NAMALWA (cell line): Measurements from ENCODE around the gene BRME1.

ENCODE experiments used
- DNase-seq: peaks from one replicate; pipeline ENCODE4 v3.0.0-alpha.2; 2015; ENCODE audit warnings: low spot score

Gene BRME1

GRCh38 chr19:13905634-13906520 is at the start of gene BRME1, which contains the start of gene CC2D1A:
Gene BRME1, minus strand, starts transcription at chr19:13906117. Its CDS starts 1,225 bp downstream, at chr19:13904892.
Gene CC2D1A, plus strand, starts transcription at chr19:13906201. Its CDS starts 241 bp downstream, at chr19:13906442.
- peak; percentile 94 for DNase-seq

DNA sequence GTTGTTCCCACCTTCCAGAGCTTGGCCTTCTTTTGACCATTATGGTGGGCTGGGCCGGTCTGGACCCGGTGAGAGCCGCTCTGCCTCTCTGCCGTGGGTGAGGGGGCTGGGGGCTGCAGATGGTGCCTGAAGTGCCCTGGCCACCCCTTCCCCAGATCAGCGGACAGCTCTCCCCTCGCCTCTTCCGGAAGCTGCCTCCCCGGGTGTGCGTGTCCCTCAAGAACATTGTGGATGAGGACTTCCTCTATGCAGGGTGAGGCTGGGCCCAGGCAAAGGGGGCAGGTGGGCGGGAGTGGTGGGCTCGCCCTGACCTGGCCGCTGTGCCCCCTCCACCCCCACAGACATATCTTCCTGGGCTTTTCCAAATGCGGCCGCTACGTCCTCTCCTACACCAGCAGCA is 48.3 kb upstream of the BRME1 start:
- DNase-seq, result no peak

- no peak for DNase-seq
These were observed 47.1 kb upstream of the BRME1 start for GRCh38 chr19:13952931-13953531.

DNA sequence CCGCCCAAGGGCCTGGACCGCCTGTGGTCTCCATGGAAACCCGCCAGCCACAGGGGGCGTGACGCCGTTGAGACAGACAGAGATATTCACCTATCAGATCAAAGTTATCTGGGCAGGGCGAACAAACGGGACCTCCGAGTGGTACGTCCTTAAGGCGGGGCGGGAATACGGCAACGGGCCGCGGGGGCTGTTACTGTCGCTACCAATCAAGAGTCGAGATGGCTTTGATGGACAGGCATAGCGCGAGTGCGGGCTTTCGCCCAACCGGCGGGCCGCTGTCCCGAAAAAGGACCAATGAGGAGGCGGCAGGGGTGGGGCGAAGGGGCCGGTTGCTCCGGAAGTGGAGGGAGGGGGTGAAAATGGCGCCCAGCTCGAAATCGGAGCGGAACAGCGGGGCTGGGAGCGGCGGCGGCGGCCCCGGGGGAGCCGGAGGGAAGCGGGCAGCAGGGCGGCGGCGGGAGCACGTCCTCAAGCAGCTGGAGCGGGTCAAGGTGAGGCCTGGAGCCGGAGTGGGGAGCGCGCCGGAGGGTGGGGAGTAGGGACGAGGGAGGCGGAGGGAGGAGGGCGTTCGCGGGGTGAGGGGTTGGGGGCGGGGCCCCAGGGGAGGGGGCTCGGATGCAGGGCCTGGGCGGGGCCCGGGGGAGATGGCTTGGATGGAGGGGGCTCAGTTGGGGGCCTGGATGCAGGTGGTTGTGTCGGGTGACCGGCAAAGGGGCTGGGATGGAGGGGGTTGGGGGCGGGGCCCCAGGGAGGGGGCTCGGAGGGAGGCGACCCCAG is 46.4 kb upstream of the BRME1 start, which contains the start of gene DCAF15:
Gene DCAF15, plus strand, starts transcription at position 356 of the 777 bp plus-strand sequence. Its CDS starts 4 bp downstream, at position 360.
- peak; percentile 99 for DNase-seq

GRCh38 chr19:13951799-13952153 is 45.9 kb upstream of the BRME1 start:
- no peak for DNase-seq

DNA sequence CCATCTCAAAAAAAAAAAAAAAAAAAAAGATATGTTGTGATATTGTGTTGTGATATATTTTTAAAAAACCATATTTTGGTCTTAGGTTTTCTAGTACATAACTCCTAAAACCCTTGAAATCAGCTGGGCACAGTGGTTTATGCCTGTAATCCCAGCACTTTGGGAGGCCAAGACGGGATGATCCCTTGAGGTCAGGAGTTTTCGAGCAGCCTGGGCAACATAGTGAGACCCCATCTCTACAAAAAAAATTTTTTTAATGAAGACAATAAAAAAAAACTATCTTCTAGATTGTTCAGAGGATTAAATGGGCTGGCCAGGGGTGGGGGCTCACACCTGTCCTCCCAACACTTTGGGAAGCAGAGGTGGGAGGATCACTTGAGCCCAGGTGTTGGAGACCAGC is 45.1 kb upstream of the BRME1 start:
- no peak for DNase-seq

DNA sequence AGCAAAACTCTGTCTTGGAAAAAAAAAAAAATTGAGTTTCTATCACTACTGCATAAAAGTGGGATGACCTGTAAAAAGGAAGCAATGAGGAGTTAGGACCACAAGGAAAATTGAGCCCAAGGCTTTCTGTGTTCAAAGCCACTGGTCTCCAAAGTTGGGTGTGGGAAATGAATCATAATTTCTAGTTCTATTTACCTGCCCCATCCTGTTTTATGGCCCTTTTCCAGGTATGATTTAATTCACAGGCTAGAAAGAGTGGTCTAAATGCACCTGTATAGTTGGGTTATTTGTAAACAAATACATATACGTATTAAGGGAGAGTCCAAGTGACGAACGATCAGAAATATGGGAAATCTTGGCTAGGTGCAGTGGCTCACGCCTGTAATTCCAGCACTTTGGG is 40.5 kb upstream of the BRME1 start:
- DNase-seq, result no peak

DNA sequence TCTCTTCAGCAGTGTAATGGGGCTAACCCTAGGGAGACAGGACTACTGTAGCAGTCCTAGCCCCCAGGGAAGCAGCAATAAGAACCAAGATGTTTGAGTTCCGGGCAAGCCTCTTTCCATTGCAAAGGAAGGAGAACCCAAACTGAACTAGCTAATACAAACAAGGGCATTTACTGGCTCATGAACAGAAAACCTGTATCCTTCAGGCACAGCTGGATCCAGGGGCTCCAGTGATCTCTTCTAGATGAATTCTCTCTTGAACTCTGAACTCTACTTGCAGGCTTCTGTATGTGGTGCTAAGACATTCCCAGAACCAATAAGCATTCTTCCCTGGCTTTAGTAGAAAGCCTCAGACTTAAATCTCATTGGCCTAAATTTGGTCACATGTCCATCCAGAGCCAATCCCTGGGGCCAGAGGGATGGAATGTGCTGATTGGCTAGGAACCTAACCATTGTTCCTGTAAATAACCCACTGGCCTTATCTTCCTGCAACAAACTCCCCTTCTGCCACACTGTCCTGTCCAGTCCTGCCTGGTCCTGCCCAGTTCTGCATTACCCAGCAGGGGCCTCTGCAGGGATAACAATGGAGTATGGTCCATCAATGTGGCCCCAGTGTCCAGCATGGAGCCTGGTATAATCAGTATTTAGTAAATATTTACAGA is 36.2 kb upstream of the BRME1 start:
- peak; percentile 82 for DNase-seq

- no peak for DNase-seq
These were observed 32.6 kb upstream of the BRME1 start, which contains the start of gene PODNL1 for GRCh38 chr19:13938301-13939064. Gene PODNL1, minus strand, starts transcription at chr19:13938417. Its CDS starts 236 bp downstream, at chr19:13938181.

- DNase-seq, result no peak
These were observed 31.8 kb upstream of the BRME1 start for GRCh38 chr19:13937479-13938300.

DNA sequence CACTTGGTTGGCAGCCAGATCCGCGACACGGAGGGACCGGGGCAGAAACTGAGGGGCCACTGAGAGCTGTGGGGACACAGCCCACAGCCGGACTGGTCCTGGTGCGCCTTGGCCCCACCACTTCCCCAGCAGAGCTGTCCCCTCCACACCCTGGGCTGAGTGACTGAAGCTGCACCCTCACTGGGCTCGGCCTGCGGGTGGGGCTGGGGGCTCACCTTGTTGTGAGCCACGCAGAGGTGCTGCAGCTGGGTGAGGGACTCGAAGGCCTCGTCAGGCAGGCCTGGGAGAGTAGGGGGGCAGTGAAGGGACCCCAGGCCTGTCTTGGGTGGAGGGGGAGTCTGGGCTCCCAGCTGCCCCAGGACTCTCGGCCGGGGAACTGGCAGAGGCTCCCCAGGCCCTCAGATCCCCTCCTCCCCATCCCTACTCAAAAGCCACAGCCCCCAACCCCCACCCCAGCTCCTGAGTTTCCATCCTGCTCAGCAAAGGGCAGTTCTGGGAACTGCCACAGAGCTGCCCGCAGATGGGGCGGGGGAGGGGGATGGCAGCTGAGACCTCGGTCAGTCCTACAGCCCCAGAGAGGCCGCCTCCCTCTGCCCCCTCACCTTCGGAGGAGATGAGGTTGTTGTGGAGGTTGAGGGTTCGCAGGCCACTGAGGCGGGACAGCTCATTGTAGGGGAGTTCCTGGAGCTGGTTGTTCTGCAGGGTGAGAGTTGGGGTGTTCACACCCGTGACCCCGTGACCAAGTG is 30.0 kb upstream of the BRME1 start:
- no peak for DNase-seq

- no peak for DNase-seq
These were observed 28.8 kb upstream of the BRME1 start for GRCh38 chr19:13934785-13935109.

- no peak for DNase-seq
These were observed 27.0 kb upstream of the BRME1 start for GRCh38 chr19:13932911-13933393.

DNA sequence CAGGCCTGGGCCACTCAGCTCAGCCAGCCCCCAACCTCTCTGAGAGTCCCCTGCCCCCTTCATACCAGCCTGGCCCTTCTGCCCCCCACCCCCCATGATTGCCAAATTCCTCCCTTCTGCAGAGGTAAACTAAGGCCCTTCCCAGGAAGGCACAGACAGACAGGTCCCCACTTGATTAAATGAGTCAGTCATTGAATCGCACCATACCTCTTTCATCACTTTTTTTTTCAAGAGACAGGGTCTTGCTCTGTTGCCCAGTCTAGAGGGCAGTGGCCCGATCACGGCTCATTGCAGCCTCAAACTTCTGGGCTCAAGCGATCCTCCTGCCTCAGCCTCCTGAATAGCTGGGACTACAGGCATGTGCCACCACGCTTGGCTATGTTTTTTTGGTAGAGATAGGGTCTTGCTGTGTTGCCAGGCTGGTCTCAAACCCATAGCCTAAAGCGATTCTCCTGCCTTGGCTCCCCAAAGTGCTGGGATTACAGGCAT is 26.3 kb upstream of the BRME1 start:
- DNase-seq, result no peak

DNA sequence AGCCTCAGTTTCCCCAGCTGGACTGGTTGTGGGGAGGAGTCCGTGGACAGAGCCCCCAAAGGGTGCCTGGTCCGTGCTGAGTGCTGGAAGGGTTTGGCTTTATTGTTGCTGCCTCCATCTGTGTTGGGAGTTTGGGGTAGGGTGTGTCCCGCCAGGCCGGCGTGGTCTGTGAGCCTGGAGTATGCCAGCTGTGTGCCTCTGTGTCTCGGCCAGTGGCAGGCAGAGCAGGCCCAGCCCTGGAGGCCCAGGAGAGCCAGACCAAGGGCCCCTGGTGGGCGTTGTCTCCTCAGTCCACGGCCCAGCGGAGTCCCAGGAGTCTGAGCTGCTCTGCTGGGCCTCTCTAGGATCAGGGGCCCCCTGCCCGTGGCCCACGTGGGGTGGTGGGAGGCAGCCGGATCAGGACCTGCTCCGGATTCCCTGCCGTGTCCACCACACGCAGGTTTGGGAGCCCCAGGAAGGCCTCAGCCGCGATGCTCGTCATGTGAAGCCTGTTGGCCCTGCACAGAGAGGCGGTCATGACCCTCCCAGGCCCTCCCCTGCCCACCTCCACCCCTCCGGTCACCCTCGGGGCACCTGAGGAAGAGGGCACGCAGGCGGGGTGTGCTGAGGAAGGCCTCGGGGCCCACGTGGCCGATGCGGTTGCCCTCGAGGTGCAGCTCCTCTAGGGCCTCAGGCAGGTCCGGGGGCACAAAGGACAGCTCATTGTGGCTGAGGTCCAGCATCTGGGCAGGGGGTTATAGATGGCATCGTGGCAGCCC is 25.7 kb upstream of the BRME1 start:
- DNase-seq, result no peak

- no peak for DNase-seq
These were observed 24.5 kb upstream of the BRME1 start for GRCh38 chr19:13930402-13930801.

DNA sequence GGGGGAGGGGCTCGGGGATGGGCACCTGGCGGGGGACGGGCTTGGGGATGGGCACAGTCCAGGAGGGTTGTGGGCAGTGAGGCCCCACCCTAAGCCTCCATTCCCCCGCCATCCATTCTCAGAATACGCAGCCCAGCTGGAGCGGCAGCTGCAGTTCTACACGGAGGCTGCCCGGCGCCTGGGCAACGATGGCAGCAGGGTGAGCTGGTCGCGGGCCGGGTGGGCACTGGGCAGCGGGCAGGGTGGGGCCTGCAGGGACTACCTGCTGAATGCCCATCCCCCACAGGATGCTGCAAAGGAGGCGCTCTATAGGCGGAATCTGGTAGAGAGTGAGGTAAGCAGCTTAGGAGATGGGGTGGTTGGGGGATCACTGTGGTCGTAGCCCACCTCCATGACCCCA is 24.0 kb upstream of the BRME1 start:
- no peak for DNase-seq

GRCh38 chr19:13929340-13929739 is 23.4 kb upstream of the BRME1 start:
- no peak for DNase-seq

DNA sequence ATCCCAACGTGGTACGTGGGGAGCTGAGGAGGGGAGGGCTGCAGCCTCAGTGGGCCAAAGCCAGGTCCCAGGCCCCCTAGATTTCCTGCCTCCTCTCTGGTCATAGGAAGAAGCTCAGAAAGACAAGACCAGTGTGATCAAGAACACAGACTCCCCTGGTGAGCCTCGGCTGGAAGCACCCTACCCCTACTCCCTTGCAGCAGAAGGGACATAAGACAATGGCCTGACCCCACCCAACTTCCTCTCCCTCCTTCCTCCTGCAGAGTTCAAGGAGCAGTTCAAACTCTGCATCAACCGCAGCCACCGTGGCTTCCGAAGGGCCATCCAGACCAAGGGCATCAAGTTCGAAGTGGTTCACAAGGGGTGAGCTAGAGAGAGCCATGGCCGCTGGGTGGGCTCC is 20.8 kb upstream of the BRME1 start:
- no peak for DNase-seq
